D721Med (cell line): Measurements from ENCODE around the gene SMAD6.

Experiments
- DNase-seq: peaks from one replicate; pipeline ENCODE4 v3.0.0; 2011; ENCODE audit warnings: low spot score; ENCODE audit not compliant: insufficient read length
- FAIRE-seq: peaks from 2 replicates; lab custom pipeline; 2011; peaks lifted over from hg19 to GRCh38; lab: Jason Lieb, UNC
- TF ChIP-seq, protein P1 (sequence below): IDR thresholded peaks from 2 replicates; pipeline ENCODE4 v1.5.1; 2012; ENCODE audit warnings: mild to moderate bottlenecking, control low read depth; ENCODE audit not compliant: insufficient read depth; ENCODE audit errors: missing control alignments

Gene SMAD6

DNA sequence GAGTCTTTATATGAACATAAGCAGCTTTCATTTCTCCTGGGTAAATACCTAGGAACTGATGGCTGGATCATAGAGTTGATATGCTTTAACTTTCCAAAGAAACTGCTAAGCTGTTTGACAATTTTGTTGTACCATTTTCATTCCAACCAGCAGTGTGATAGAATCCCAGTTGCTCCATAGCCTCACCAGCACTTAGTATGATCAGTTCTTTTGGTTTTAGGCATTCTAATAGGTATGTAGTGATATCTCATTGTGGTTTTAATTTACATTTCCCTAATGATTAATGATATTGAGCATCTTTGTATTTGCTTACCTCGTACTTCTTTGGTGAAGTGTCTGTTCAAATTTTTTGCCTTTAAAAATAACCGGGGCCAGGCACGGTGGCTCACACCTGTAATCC, 38.4 kb upstream of the SMAD6 start:
- TF ChIP-seq, protein P1, sequence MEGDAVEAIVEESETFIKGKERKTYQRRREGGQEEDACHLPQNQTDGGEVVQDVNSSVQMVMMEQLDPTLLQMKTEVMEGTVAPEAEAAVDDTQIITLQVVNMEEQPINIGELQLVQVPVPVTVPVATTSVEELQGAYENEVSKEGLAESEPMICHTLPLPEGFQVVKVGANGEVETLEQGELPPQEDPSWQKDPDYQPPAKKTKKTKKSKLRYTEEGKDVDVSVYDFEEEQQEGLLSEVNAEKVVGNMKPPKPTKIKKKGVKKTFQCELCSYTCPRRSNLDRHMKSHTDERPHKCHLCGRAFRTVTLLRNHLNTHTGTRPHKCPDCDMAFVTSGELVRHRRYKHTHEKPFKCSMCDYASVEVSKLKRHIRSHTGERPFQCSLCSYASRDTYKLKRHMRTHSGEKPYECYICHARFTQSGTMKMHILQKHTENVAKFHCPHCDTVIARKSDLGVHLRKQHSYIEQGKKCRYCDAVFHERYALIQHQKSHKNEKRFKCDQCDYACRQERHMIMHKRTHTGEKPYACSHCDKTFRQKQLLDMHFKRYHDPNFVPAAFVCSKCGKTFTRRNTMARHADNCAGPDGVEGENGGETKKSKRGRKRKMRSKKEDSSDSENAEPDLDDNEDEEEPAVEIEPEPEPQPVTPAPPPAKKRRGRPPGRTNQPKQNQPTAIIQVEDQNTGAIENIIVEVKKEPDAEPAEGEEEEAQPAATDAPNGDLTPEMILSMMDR = no peak
- FAIRE-seq (no peak), DNase-seq (no peak)

DNA sequence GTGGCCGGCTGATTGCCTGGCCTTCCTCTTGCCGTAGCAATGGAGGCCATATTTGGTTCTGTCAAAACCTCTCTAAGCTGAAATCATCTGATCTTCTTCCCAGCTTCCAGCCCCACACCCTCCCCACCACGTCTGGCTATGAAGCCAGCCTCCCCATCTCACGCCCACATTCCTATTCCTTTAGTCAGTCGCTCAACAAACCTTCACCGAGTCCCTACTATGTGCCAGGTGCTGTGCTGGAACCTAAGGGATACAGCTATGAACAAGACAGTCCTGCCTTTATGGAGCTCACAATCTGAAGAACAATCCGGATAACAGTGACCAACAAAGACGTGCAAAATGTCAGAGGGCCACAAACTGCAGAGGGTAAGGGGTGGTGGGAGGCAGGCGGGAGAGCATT, 31.9 kb upstream of the SMAD6 start:
- TF ChIP-seq, protein P1 = no peak
- FAIRE-seq (no peak), DNase-seq (no peak)

DNA sequence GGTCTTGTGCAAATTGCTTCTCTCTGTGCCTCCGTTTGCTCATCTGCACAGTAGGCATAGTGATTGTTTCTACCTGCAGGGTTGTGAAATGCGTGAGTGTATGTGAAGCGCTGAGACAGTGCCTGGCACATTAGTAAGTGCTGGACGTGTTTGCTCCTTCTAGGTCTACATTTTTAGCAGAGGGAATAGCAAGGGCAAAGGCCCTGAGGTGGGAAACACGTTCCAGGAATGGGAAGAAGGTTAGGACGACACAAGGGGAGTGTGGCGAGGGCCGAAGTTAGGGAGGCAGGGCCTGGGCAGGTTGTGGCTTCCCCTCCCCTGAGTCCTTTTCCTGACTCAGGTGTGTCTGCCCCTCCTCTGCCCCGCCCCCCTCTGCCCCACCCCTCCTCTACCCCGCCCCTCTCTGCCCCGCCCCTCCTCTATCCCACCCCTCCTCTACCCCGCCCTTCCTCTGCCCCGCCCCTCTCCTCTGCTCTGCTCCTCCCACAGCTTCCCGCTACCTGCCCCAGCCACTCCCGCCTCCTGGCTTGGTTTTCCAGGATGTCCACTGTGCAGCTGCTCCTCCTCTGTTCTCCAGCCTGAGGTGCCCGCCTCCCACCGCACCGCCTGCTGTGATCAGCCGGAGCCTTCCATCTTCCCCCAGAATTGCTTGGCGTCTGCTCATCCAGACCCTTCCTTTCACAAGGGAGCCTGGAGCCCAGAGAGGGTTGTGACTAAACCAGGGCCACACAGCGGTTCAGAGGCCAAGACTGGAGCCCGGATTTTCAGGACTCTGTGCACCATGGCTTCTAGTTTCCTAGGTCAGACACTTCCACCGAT, 31.1 kb upstream of the SMAD6 start:
- FAIRE-seq (no peak), DNase-seq (no peak)
- TF ChIP-seq, protein P1 = no peak

DNA sequence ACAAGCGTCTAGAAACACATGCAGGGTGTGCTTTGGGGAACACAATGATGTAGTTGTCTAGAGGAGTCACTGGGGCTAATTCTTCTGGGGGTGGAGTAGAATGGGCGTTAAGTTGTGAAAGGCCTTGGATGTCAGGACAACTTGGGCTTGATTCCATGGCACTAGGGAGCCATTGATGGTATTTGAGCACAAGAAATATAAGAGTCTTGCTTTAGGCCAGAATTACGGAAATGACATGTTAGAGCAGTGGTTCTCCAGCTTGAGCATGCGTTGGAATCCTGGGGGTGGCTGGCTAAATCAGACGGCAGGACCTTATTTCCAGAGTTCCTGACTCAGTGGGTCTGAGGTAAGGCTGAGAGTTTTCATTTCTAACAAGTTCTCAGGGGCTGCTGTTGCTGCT, 29.2 kb upstream of the SMAD6 start:
- DNase-seq (no peak), FAIRE-seq (no peak)
- TF ChIP-seq, protein P1 = no peak

DNA sequence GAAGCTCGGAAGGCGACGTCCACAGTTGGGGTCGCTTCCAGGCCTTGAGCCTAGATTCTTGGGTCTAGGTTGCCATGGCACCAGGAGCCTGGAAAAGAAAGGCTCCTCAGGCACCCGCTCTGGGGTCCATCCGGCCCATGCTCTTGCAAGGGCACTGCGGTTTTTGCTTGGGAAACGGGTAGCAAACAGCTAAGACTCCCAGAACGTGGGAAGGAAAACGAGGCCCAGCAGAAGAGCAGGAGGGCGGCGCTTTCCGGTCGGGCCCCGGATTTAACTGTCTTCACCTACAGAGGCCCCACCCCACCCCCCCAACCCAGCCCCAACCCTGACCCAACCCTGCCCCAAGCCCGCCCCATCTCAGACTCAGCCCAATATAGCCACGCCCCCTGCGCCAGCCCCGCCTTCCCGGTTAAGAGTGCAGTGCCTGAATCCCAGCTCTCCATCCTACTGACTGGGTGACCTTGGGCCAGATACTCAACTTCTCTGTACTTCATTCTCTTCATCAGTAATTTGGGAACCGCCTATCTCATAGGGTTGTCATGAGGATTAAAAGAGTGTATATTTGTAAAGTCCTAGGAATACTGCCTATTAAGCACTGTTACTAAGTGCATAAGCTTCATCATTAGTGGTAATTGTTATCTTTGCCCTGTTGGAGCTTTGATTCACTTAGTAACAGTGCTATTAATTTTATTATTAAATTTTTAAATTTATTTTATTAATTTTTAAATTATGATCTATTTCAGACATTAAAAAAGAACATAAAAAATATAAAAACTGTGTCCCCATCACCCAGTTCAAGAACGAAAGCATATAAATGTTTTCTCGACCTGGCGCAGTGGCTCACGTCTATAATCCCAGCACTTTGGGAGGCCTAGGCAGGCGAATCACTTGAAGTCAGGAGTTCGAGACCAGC, 28.4 kb upstream of the SMAD6 start:
- TF ChIP-seq, protein P1 = no peak
- FAIRE-seq = no peak
- DNase-seq = no peak

DNA sequence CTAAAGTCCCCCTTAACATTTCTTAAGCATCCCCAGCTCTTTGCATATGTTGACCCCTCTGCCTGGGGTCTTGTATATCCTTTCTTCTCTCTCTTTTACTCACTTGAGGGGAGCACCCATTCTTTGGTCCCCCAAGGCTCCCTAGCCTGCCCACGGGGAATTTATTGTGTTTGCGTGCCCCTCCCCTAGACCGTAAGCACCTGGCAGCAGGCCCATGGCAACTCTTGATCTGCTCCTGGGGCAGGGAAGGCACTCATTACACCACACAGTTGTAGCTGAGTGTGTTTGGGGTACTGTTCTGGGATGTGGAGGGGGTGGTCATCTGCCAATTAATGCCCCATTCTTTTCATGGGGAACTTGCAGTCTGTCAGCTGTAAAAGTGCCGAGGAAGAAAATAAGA, 27.3 kb upstream of the SMAD6 start:
- DNase-seq (no peak), FAIRE-seq (no peak)
- TF ChIP-seq, protein P1 = no peak

DNA sequence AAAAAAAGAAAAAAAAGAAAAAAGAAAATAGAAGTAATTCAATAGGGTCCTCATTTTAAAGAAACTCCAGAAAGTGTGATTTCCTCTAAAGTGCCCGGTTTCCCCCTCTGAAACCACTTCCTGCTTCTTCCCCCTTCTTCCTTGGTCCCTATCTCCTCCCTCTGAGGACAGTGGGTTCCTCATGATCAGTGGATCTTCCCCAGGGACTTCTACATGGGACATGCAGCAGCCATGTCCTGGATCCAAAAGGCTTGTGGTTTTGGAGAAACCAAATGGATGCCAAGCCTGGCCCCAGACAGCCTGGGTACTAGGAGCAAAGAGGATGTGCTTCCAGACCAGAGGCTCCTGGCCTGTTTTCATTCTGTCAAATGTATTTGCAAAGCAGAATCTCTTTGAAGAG, 26.6 kb upstream of the SMAD6 start:
- TF ChIP-seq, protein P1 = no peak
- FAIRE-seq (no peak), DNase-seq (no peak)
